Right cardiac atrium (tissue), 5 donors: ENCODE results near the gene DNAH7. TPM values are rescaled to one million over a fixed set of nuclear protein-coding genes. Genes with fewer than 3 reads are reported as not detected.

ENCODE experiments used
- ATAC-seq, 2 donors: fragments of 200-7000 bp; cut with Tn5 transposase; one replicate each; pipeline versions ENCODE4 v1.8.0 to v1.9.1; 2020; ENCODE audit warnings: moderate library complexity in 2 of 2, mild to moderate bottlenecking in 1 of 2
- DNase-seq, 3 donors: peaks; one replicate each; pipeline ENCODE4 v3.0.0-alpha.2; 2020
- H3K27ac ChIP-seq: one replicate; pipeline ENCODE4 v1.5.1; 2013; ENCODE audit warnings: mild to moderate bottlenecking, low read length, control low read depth, moderate library complexity
- H3K27me3 ChIP-seq: one replicate; pipeline ENCODE4 v1.6.1; 2013; ENCODE audit not compliant: control insufficient read depth, insufficient read depth
- H3K4me1 ChIP-seq: one replicate; pipeline ENCODE4 v1.6.1; 2013; ENCODE audit warnings: low read length; ENCODE audit not compliant: control insufficient read depth, insufficient read depth
- H3K4me3 ChIP-seq: one replicate; pipeline ENCODE4 v1.5.1; 2013; ENCODE audit warnings: low read length, control low read depth
- H3K9me3 ChIP-seq: one replicate; pipeline ENCODE4 v1.6.1; 2013; ENCODE audit warnings: low read length; ENCODE audit not compliant: control insufficient read depth
- WGBS: extraction: QIAGEN DNeasy Blood & Tissue Kit; methylation state at CpG from one replicate; pipeline ENCODE4 v1.1.7; 2013; 5-methylcytosine and 5-hydroxymethylcytosine counted together
- intact Hi-C, 4 donors: fragments of 100-400 bp; cut with DNase I; formaldehyde crosslinking; loops; one replicate each; pipeline versions ENCODE4 v1.11.0 to v1.14.0; 2022 to 2023
- polyA plus RNA-seq: library from polyadenylated mRNA; stranded (reverse); fragments of 200-250 nt; gene quantifications from one replicate; pipeline ENCODE4 v1.2.3, GENCODE V29; 2013
- total RNA-seq, 4 donors: library from RNA; stranded (reverse); fragmentation: NEBNext Ultra II Directional; extraction: Animal tissue kit (Norgen Biotek cat#: 25700); gene quantifications; one replicate each; pipeline ENCODE4 v1.2.1, GENCODE V29; 2021
- donor health status: healthy with polysubstance abuse.
- donor health status: DM: no; HTN: yes; CAD: no.
- donor health status: DM: no; HTN: no; CAD: no.
- donor health status: DM: no; HTN: yes; CAD: no; lungs with severe emphysema.
- donor health status: DM: yes; HTN: yes; CAD: no.

The DNAH7 gene
- total and polyA plus RNA-seq, 5 donors = 0.16 to 0.77 (median 0.48) TPM

GRCh38 chr2:195805283-195805976 is 263.2 kb downstream of the DNAH7 start:
- 91% methylated on average over 1 of the region's 1 CpG for WGBS
- Histone ChIP-seq H3K4me1 (no peaks in the 10 kb centered on the region), H3K27ac (no peak overlapping the region), H3K9me3 (no peaks in the 10 kb centered on the region), H3K27me3 (no peaks in the 10 kb centered on the region), H3K4me3 (no peak overlapping the region)
- ATAC-seq = no peak
- DNase-seq = no peak
- intact Hi-C loops = no loop called here

- 54% methylated on average over 1 of the region's 1 CpG for WGBS
- H3K27ac ChIP-seq = no peak overlapping the region
- no peak for ATAC-seq
Observed at GRCh38 chr2:195795879-195796278, 272.8 kb downstream of the DNAH7 start.

GRCh38 chr2:195793881-195794280 is 274.8 kb downstream of the DNAH7 start:
- no peaks in the 10 kb centered on the region for H3K4me1 ChIP-seq
- H3K27ac ChIP-seq = no peak overlapping the region
- no peak overlapping the region for H3K4me3 ChIP-seq
- H3K27me3 ChIP-seq = no peaks in the 10 kb centered on the region
- DNase-seq (no peak), ATAC-seq (no peak)
- intact Hi-C loops = no loop called here
- WGBS = 81% methylated on average over 2 of the region's 2 CpGs
- no peaks in the 10 kb centered on the region for H3K9me3 ChIP-seq

More at GRCh38 chr2:195795879-195796278, 272.8 kb downstream of the DNAH7 start:
- DNase-seq = no peak
- Histone ChIP-seq H3K4me3 (no peak overlapping the region), H3K4me1 (no peaks in the 10 kb centered on the region), H3K27me3 (no peaks in the 10 kb centered on the region), H3K9me3 (no peaks in the 10 kb centered on the region)
- intact Hi-C loops = no loop called here

- Histone ChIP-seq H3K9me3 (no peaks in the 10 kb centered on the region), H3K27me3 (no peaks in the 10 kb centered on the region), H3K4me1 (no peaks in the 10 kb centered on the region), H3K4me3 (no peak overlapping the region), H3K27ac (no peak overlapping the region)
- ATAC-seq (no peak), DNase-seq (no peak)
- intact Hi-C loops = no loop called here
- 91% methylated on average over 2 of the region's 2 CpGs for WGBS
Observed at GRCh38 chr2:195782156-195782555, 286.5 kb downstream of the DNAH7 start.

- no peak for DNase-seq
- intact Hi-C loops = no loop called here
- Histone ChIP-seq H3K4me3 (no peak overlapping the region), H3K4me1 (no peaks in the 10 kb centered on the region), H3K9me3 (no peaks in the 10 kb centered on the region), H3K27ac (no peak overlapping the region), H3K27me3 (no peaks in the 10 kb centered on the region)
- ATAC-seq = no peak
- WGBS = 68% methylated on average over 2 of the region's 2 CpGs
Observed at GRCh38 chr2:195779491-195779890, 289.1 kb downstream of the DNAH7 start.

GRCh38 chr2:195769975-195770374 is 298.7 kb downstream of the DNAH7 start:
- Histone ChIP-seq H3K27me3 (no peaks in the 10 kb centered on the region), H3K4me3 (no peak overlapping the region), H3K4me1 (no peaks in the 10 kb centered on the region), H3K27ac (no peak overlapping the region), H3K9me3 (no peaks in the 10 kb centered on the region)
- intact Hi-C loops = no loop called here
- ATAC-seq = no peak
- no peak for DNase-seq

- no peaks in the 10 kb centered on the region for H3K9me3 ChIP-seq
- no peaks in the 10 kb centered on the region for H3K27me3 ChIP-seq
- DNase-seq (no peak), ATAC-seq (no peak)
- no peaks in the 10 kb centered on the region for H3K4me1 ChIP-seq
- H3K4me3 ChIP-seq = no peak overlapping the region
- H3K27ac ChIP-seq = no peak overlapping the region
- 73% methylated on average over 2 of the region's 2 CpGs for WGBS
- intact Hi-C loops = no loop called here
Observed at GRCh38 chr2:195768431-195768830, 300.2 kb downstream of the DNAH7 start.

- Histone ChIP-seq H3K4me1 (no peaks in the 10 kb centered on the region), H3K9me3 (no peaks in the 10 kb centered on the region), H3K4me3 (no peak overlapping the region), H3K27ac (no peak overlapping the region), H3K27me3 (no peaks in the 10 kb centered on the region)
- ATAC-seq (no peak), DNase-seq (no peak)
- intact Hi-C loops = no loop called here
- 100% methylated on average over 1 of the region's 1 CpG for WGBS
Observed at GRCh38 chr2:195766691-195767090, 301.9 kb downstream of the DNAH7 start.

- no peaks in the 10 kb centered on the region for H3K4me1 ChIP-seq
- ATAC-seq (no peak), DNase-seq (no peak)
- no peak overlapping the region for H3K4me3 ChIP-seq
- intact Hi-C loops = no loop called here
- no peaks in the 10 kb centered on the region for H3K9me3 ChIP-seq
- H3K27me3 ChIP-seq = no peaks in the 10 kb centered on the region
- H3K27ac ChIP-seq = no peak overlapping the region
Observed at GRCh38 chr2:195763866-195764265, 304.8 kb downstream of the DNAH7 start.

- intact Hi-C loops = no loop called here
- H3K9me3 ChIP-seq = no peaks in the 10 kb centered on the region
- no peak overlapping the region for H3K27ac ChIP-seq
- ATAC-seq (no peak), DNase-seq (no peak)
- no peak overlapping the region for H3K4me3 ChIP-seq
- WGBS = 97% methylated on average over 1 of the region's 1 CpG
- H3K27me3 ChIP-seq = no peaks in the 10 kb centered on the region
- no peaks in the 10 kb centered on the region for H3K4me1 ChIP-seq
Observed at GRCh38 chr2:195759877-195760276, 308.8 kb downstream of the DNAH7 start.

- Histone ChIP-seq H3K4me3 (no peak overlapping the region), H3K27me3 (no peaks in the 10 kb centered on the region), H3K9me3 (no peaks in the 10 kb centered on the region), H3K4me1 (no peaks in the 10 kb centered on the region), H3K27ac (no peak overlapping the region)
- intact Hi-C loops = no loop called here
- ATAC-seq = no peak
- DNase-seq = no peak
- 91% methylated on average over 3 of the region's 3 CpGs for WGBS
Observed at GRCh38 chr2:195758846-195759245, 309.8 kb downstream of the DNAH7 start.
